Stimulated activated CD4-positive, alpha-beta T cell treated with anti-CD3 and anti-CD28 coated beads, Interleukin-2, amount 100 ng/mL, for 24 hours (primary cell): ENCODE results near the gene NAV2.

Experiments used
- DNase-seq, 2 donors: peaks; one replicate each; pipeline ENCODE4 v3.0.0-alpha.2; 2020

NAV2 gene

DNA sequence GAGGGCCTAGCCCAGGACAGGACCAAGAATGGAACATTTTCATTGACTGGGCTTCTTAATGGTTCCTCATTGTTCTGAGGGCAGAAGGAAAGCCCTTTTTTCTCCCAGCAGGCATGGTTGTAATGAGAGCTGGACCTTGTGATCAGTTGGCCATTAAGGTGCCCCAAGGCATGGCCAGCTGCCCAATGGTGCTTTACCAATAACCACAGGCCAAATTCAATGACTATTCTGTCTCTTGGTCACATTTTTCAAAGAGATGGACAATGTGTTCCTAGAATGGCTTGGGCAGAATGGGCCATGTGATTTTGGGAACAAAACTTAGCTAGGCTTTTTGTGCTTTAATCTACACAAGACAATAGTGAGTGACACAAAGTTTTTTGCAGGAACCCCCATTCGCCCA lies 7.3 kb downstream of the NAV2 start:
- no peak for DNase-seq

- no peak for DNase-seq
These were observed 8.5 kb downstream of the NAV2 start for GRCh38 chr11:19721176-19721575.

GRCh38 chr11:19722702-19723101 lies 10.1 kb downstream of the NAV2 start:
- DNase-seq = no peak

GRCh38 chr11:19723572-19724342 lies 11.1 kb downstream of the NAV2 start:
- DNase-seq = peak; percentile 25 to 36

GRCh38 chr11:19724765-19725164 lies 12.1 kb downstream of the NAV2 start:
- no peak for DNase-seq

- no peak for DNase-seq
These were observed 12.9 kb downstream of the NAV2 start for GRCh38 chr11:19725379-19726079.

DNA sequence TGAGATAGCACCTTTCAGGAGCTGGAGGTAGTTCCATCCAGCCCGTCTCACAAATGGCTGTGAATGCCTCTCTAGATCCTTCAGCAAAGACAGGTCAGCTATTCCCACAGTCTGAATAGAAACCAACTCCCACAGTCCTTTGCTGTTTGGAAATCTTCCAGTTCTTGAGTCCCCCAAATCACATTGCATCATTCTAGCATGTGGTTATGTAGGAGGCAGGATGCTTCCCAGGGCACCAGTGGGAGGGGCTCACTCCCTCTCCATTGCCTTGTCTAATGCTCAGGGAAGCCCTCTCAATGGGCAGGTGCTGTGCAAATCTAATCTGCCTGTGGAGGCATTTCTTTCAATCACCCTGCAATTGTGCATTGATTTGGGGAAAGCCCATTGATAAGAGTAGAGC lies 14.6 kb downstream of the NAV2 start:
- DNase-seq = no peak

- DNase-seq = no peak
These were observed 15.8 kb downstream of the NAV2 start for GRCh38 chr11:19728436-19728835.

DNA sequence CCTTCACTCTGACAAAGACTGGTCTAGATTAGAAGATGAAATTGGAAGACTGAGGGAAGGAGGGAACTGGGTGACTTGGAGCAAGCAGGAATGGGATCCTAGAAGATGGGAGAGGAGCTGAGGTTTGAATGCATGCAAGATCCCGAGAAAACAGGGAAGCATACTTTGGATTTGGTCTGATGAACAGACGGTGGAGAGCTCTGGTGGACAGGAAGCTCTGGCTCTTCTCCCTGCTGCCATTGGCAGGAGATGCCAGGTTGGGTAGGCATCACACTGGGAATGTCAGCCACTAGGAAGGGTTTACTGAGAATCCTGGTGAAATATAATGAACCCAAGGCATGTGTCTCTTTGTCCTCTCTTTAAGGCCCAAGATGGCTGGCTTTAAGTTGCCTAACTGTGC lies 16.5 kb downstream of the NAV2 start:
- DNase-seq = no peak

DNA sequence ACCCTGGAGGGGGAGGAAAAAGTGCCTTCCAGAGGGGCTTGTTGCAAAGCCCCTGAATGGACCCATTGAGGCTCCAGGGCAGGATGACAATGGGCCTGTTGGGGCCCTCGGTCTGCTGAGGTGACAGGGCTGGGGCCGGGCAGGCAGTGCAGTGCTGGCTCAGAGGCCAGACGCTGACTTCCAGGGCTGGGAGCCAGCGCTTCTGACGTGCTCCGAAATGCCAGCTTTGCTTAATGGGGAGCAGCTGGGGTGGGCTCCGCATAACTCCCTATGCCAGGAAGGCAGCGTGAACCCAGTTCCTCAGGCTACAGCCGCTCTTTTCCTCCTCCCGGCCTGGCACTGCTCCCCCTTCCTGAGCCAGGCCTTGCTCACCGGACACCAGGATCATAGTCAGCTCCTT lies 17.7 kb downstream of the NAV2 start:
- no peak for DNase-seq

- DNase-seq = no peak
These were observed 21.5 kb downstream of the NAV2 start for GRCh38 chr11:19734171-19734570.

DNA sequence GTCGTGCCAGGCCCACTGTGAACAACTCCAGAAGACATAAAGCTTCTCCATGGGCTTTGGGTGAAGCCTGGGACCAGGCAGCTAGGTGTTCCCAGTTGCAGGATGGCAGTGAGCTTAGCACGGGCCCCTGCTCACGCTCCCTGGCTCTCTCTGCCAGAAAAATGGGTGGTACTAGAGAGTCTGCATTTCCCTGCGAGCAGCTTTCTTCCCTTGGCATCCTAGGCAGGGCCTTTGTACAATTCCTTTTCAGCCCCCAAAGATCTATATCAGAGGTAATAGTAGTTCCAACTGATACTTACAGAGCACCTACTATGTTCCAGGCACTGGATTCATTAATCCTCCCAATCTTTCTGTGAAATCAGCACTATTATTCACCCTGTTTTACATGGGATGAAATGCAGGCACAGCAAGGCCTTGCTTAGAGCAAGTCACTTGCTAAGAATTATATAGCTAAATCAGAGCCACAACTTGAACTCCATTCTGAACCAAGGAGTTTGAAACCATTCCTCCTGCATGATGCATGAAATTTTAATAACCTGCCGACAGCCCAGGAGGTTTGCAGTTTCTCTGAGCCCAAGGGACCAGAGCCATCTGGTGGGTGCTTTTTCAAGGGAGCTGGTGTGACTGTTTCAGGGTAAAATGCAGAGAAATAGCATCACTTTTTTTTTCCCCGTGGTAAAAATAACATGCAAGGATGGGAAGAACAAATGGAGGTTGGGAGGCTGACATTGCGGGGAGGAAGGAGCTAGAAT lies 22.7 kb downstream of the NAV2 start:
- no peak for DNase-seq

DNA sequence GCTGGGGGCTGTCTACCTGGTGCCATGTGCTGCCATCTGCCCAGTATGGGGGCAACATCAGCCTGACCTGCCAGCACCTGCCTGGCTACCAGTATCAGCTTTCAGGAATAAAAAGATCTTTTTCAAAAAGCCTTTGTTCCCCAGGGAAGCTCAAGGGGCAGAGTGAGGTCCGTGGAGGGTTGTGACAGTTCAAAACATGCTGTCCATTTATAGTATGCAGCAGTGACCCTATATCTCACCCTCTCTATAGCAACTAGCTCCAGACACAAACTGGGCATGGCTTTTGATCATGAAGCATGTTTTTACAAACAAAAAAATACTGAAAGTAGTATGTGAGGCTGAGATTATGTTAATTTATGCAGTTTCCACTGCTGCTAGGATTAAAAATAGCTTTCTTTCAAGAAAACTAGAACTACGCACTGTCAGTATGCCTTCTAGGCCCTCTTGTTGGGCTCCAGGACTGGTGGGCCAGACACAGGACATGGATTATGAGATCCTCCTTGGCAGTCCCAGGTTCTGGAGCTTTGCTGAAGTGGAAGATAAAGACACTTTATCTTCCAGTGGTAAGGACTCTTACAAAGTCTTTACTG lies 23.4 kb downstream of the NAV2 start:
- no peak for DNase-seq

GRCh38 chr11:19736831-19737230 lies 24.2 kb downstream of the NAV2 start:
- no peak for DNase-seq

- DNase-seq = no peak
These were observed 24.9 kb downstream of the NAV2 start for GRCh38 chr11:19737575-19737974.

DNA sequence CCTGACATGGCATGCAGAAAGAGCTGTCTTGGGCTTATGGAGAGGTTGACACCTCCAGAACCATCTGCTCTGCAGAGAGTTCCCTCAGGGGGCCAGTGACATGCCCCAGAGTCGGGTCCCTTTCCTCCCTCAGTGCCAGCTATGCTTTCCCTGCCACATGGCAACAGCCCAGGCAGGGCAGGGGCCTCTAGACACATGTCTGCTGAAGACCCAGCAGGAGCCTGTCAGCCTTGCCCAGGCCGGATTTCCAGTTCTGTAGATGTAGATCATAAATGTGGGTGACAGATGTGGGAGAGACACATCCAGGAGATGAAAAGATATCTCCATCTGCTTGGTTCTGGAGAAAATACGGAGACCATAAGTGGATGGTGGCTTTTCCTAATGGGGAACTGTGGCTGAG lies 25.5 kb downstream of the NAV2 start:
- no peak for DNase-seq

GRCh38 chr11:19739872-19740271 lies 27.2 kb downstream of the NAV2 start:
- DNase-seq = no peak

DNA sequence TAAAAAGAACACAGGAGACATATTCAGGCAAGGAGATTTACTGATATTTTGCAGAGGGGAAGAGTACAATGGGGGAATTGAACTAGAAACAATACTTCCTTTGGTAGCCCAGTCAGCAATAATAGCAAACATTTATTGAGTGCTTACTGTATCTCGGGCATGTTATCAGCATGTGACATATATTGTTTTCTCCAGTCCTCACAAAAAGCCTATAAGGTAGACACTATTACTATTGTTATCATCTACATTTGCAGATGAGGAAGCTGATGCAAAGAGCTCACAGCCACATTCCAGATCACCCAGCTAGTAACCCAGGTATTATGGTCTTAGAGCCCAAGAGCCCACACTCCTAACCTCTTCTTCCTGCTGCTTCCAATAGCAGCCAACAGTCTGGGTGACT lies 27.9 kb downstream of the NAV2 start:
- no peak for DNase-seq

GRCh38 chr11:19742588-19743292 lies 30.1 kb downstream of the NAV2 start:
- peak; percentile 66 to 74 for DNase-seq

GRCh38 chr11:19743622-19744021 lies 31.0 kb downstream of the NAV2 start:
- no peak for DNase-seq

DNA sequence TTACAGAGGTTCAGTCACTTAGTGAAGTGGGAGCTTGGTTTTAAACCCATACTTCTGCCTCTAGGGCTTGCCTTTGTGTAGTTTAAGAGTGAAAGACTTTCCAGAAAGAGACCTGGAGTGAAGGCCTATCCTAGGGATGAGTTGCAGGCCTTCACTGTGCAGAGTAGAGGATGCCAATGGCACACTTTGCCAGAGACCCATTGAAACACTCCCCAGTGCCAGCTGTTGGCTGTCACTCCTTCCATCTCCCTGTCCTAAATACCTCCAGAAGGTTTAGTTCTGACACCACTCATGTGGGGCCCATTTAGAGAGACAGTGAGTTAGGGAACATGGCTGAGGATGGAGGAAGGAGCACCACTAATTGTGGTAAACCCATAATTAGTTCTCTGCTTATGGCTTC lies 31.5 kb downstream of the NAV2 start:
- DNase-seq = no peak

DNA sequence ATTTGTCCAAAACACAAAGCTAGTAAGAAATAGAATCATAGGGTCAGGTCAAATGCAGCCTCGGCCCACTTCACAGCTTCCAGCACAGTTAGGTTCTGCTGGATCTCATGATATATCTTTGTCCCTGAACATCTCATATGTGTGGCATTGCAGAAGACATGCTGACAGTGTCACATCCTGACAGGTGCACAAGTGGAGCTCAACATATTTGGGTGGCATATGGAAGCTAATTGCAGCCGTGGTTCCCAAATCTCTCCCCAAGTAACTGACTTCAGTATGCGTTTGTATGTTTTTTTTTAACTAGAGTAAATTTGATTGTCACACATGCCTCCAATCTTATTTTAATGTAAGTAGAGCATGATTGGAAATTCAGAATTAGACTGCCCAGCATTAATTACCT lies 33.4 kb downstream of the NAV2 start:
- DNase-seq = no peak

GRCh38 chr11:19747634-19748033 lies 35.0 kb downstream of the NAV2 start:
- no peak for DNase-seq
